ACC112 (cell line): ENCODE results near the gene DNAH10.

Experiments used
- H2AFZ ChIP-seq: fragments of 200-600 bp; sonication (generic); one replicate; pipeline ENCODE4 v1.6.0; 2017; ENCODE audit warnings: antibody characterized with exemption, low read length; ENCODE audit not compliant: unreplicated experiment
- H3K27ac ChIP-seq: fragments of 200-600 bp; sonication (generic); 2 replicates; pipeline ENCODE4 v1.5.1; 2014; ENCODE audit warnings: low read depth, mild to moderate bottlenecking, antibody characterized with exemption, low read length, moderate library complexity
- H3K27me3 ChIP-seq: fragments of 200-600 bp; sonication (generic); 2 replicates; pipeline ENCODE4 v1.6.1; 2014; ENCODE audit warnings: mild to moderate bottlenecking, antibody characterized with exemption, low read length, moderate library complexity, mixed read lengths; ENCODE audit not compliant: insufficient read depth
- H3K36me3 ChIP-seq: fragments of 200-600 bp; sonication (generic); 2 replicates; pipeline ENCODE4 v1.6.1; 2016; ENCODE audit warnings: mild to moderate bottlenecking, antibody characterized with exemption, low read length, moderate library complexity, mixed read lengths; ENCODE audit not compliant: insufficient read depth
- H3K4me1 ChIP-seq: fragments of 200-600 bp; sonication (generic); one replicate; pipeline ENCODE4 v1.6.1; 2016; ENCODE audit warnings: low read length, mixed read lengths; ENCODE audit not compliant: insufficient read depth, unreplicated experiment, control insufficient read depth
- H3K4me3 ChIP-seq: fragments of 200-600 bp; sonication (generic); 2 replicates; pipeline ENCODE4 v1.5.1; 2014; ENCODE audit warnings: mild to moderate bottlenecking, low read depth, low read length
- H3K79me2 ChIP-seq: fragments of 200-600 bp; sonication (generic); one replicate; pipeline ENCODE4 v1.6.0; 2016; ENCODE audit warnings: low read length; ENCODE audit not compliant: control insufficient read depth, unreplicated experiment, insufficient read depth

Gene DNAH10, protein sequence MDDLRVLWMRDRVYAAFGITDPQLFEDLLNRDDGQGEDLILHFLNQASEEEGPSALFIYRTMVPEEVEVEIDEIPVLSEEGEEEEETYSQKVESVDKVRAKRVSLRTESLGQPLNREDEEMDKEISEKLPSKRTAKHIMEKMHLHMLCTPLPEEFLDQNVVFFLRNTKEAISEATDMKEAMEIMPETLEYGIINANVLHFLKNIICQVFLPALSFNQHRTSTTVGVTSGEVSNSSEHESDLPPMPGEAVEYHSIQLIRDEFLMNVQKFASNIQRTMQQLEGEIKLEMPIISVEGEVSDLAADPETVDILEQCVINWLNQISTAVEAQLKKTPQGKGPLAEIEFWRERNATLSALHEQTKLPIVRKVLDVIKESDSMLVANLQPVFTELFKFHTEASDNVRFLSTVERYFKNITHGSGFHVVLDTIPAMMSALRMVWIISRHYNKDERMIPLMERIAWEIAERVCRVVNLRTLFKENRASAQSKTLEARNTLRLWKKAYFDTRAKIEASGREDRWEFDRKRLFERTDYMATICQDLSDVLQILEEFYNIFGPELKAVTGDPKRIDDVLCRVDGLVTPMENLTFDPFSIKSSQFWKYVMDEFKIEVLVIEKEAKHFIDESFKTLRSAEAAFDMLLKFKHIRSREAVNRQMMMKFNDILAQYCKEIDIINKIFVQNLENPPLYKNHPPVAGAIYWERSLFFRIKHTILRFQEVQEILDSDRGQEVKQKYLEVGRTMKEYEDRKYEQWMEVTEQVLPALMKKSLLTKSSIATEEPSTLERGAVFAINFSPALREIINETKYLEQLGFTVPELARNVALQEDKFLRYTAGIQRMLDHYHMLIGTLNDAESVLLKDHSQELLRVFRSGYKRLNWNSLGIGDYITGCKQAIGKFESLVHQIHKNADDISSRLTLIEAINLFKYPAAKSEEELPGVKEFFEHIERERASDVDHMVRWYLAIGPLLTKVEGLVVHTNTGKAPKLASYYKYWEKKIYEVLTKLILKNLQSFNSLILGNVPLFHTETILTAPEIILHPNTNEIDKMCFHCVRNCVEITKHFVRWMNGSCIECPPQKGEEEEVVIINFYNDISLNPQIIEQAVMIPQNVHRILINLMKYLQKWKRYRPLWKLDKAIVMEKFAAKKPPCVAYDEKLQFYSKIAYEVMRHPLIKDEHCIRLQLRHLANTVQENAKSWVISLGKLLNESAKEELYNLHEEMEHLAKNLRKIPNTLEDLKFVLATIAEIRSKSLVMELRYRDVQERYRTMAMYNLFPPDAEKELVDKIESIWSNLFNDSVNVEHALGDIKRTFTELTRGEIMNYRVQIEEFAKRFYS (N-terminal part only)

DNA sequence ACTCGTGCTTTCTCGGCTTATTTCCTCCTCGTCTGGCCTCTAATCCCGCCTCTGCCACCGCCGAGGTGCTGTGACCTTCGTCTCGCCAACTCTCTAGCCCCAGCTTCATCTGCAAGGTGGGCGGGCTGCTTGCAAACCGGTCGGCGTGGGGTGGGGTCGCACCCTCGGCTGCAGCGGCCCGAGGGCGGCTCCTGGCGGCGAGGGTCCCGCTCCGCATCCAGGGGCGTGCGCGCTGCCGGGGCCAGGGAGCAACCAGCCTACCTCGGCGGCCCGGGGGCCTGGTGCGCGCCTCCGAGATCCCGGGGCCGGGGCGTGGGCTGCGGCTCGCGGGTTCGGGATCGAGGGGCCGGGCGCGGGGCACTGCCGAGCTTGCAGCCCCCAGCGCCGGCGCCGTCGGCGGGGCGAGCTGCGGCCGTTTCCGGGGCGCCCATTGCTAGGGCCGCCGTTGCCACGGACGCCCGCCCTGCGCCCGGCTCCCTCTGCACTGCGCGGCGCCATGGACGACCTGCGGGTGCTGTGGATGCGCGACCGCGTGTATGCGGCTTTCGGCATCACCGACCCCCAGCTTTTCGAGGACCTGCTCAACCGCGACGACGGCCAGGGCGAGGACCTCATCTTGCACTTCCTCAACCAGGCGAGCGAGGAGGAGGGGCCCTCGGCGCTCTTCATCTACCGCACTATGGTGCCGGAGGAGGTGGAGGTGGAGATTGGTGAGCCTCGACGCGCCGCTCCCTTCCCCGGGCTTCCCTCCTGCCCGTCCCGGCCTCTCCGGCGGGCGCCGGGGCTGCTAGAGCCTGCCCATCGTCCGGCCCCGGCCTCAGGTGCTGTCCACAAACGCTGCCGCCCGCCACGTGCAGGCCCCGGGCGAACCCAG lies at the start of gene DNAH10:
TSS of gene DNAH10 (plus strand) at position 461 of the 874 bp plus-strand sequence. CDS start at position 497, 36 bp downstream.
- Histone ChIP-seq H2AFZ (peak within 1 kb of the TSS; percentile 22), H3K27ac (no peak within 1 kb of the TSS), H3K4me1 (peaks cover 9% of the 10 kb centered on the region), H3K4me3 (peak within 1 kb of the TSS; percentile 74), H3K36me3 (no peaks in the 10 kb centered on the region), H3K79me2 (no peaks in the 10 kb centered on the region), H3K27me3 (peaks cover 11% of the 10 kb centered on the region)

DNA sequence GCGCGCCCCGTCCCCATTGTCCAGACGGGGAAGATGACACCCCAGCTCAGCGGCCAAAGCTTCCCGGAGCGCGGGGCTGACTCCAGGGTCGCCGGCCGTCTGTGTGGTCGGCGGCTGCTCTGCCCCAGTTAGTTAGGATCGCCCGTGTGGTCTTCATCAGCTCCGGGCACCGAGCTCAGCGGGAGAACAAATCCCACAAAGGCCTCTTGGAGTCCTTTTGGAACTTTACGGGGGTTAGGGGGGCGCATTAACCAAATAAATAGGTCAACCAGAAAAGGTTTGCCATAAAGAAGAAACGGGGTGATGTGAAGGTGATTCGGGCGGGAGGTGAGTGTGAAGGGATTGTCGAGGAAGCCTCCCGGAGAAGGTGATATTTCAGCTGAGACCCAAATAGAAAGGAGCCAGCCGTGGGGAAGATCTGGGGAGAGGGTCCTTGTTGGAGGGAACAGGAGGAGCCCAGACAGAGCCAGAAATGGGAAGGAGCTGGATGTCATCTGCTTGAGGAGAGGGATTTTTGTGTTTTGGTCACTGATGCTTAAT lies 49.3 kb upstream of the DNAH10 start:
- H2AFZ ChIP-seq = peak overlapping the region; percentile 88
- H3K4me3 ChIP-seq = peak overlapping the region; percentile 99
- H3K79me2 ChIP-seq = peaks cover 23% of the 10 kb centered on the region
- H3K27me3 ChIP-seq = no peaks in the 10 kb centered on the region
- H3K4me1 ChIP-seq = peaks cover 16% of the 10 kb centered on the region
- H3K27ac ChIP-seq = no peak overlapping the region
- no peaks in the 10 kb centered on the region for H3K36me3 ChIP-seq

DNA sequence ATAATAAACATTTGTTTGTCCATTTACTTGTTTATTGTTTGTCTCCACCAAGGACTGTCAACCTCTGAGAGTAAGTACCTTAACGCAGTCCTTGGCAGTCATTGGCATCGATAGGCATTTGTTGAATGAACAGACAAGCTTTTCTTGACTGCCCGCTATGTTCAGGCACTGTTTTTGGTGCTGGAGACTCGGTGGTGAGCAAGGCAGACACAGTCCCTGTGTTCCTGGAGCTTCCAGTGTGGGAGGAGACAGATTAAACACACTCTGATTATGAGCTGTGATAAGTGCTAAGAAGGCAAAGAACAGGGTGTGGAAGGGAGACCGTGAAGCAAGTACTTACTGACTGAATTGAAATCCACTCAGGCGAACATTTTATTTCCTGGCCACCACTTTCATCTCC lies 48.7 kb upstream of the DNAH10 start:
- H3K27me3 ChIP-seq = no peaks in the 10 kb centered on the region
- H3K27ac ChIP-seq = no peak overlapping the region
- H3K4me3 ChIP-seq = peak overlapping the region; percentile 99
- no peak overlapping the region for H2AFZ ChIP-seq
- peaks cover 16% of the 10 kb centered on the region for H3K4me1 ChIP-seq
- H3K79me2 ChIP-seq = peaks cover 23% of the 10 kb centered on the region
- H3K36me3 ChIP-seq = no peaks in the 10 kb centered on the region

DNA sequence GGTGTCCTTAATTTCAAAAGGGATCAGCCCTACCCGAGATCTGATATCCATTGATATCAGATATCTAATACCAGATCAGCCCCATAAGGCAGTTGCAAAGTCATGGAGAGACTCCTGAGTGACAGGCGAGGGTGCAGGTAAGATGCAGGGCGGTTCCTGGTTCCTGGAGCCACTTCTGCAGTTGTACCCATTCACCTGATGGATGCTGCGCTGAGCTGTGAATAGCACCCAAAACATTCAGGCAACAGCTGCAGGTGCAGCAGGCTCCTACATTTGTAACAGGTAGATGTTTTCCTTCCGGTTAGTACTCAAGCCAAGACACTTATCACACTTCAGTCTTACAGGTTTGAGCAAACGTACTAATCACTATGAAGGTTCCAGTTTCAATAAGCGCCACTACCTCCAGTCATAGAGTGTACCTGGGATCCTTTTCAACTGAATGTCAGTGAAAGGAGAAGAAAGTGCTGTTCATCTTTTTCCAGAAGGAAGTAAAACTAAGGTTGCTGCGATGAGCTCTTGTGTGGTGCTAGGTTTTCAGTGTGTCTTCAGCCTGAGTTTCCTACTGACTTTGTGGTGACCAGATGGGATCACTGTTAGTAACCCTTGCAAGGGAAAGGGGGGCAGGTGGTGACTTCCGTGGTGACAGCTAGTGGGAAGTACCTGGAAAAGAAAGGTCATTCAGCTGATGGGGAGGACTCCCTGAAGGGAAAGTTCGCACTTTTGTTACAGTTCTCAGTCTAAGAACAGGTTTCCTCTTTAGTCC lies 48.1 kb upstream of the DNAH10 start:
- Histone ChIP-seq H3K79me2 (peaks cover 23% of the 10 kb centered on the region), H3K4me1 (peaks cover 16% of the 10 kb centered on the region), H2AFZ (no peak overlapping the region), H3K27ac (no peak overlapping the region), H3K27me3 (no peaks in the 10 kb centered on the region), H3K4me3 (peak overlapping the region; percentile 99), H3K36me3 (no peaks in the 10 kb centered on the region)

DNA sequence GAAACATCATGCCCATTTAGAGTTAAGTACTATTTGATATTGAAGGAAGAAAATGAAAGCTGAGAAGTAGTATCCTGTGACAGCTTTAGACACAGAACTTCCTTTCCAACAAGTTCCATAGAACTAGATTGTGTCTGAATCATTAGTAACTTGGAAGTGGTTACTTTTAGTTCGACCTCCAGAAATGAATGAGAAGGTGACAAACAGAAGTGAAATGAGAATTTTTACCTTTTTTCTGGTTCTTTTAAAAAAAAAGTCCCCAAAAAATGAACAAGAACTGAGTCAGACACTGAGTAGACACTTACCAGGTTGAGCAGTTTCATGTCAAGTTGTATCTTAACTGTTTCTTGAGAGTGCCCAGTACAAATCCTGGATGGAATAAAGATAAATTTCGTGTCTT lies 46.9 kb upstream of the DNAH10 start:
- Histone ChIP-seq H2AFZ (no peak overlapping the region), H3K27ac (no peak overlapping the region), H3K4me1 (peaks cover 16% of the 10 kb centered on the region), H3K27me3 (no peaks in the 10 kb centered on the region), H3K79me2 (peaks cover 23% of the 10 kb centered on the region), H3K36me3 (no peaks in the 10 kb centered on the region), H3K4me3 (no peak overlapping the region; the same call in 1 of the 2 replicates)

DNA sequence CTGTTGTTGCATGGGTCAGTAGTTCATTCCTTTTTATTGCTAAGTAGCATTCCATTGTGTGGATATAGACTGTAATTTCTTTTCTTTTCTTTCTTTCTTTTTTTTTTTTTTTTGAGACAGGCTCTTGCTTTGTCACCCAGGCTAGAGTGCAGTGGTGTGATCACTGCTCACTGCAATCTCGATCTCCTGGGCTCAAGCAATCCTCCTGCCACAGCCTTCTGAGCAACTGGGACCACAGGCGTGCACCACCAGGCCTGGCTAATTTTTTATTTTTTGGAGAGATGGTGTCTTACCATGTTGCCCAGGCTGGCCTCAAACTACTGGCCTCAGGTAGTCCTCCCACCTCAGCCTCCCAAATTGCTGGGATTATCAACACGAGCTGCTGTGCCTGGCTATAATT lies 44.8 kb upstream of the DNAH10 start:
- Histone ChIP-seq H3K4me1 (peaks cover 16% of the 10 kb centered on the region), H3K27me3 (no peaks in the 10 kb centered on the region), H3K36me3 (no peaks in the 10 kb centered on the region), H2AFZ (no peak overlapping the region), H3K79me2 (peaks cover 23% of the 10 kb centered on the region), H3K27ac (no peak overlapping the region), H3K4me3 (no peak overlapping the region)

DNA sequence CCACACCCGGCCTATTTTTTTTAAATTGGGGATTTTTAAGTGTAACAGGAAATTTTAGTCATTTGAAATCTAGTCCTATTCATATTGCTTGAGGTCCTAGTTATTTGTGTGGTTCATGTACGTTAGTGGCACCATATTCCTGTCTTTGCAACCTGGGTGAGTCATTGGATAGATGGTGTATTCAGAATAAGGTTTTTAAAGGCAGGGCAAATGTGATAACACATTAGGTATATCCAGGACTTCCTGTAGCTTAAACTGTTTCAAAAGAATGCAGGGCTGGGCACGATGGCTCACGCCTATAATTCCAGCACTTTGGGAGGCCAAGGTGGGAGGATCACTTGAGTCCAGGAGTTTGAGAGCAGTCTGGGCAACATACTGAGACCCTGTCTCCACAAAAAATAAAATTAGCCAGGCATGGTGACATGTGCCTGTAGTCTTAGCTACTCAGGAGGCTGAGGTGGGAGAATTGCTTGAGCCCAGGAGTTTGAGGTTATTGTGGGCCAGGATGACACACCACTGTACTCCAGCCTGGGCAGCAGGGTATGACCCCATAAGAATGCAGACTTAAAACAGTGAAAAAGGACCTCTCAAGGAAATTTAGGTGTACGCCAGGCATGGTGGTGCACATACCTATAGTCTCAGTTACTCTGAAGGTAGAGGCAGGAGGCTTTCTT lies 41.8 kb upstream of the DNAH10 start:
- Histone ChIP-seq H3K36me3 (0 out of 2 replicates have a peak, but pooled peaks cover 2% of the 10 kb centered on the region), H3K4me3 (no peak overlapping the region), H3K4me1 (peaks cover 3% of the 10 kb centered on the region), H3K79me2 (no peaks in the 10 kb centered on the region), H3K27ac (no peak overlapping the region), H2AFZ (no peak overlapping the region), H3K27me3 (no peaks in the 10 kb centered on the region)

- H3K36me3 ChIP-seq = 0 out of 2 replicates have a peak, but pooled peaks cover 7% of the 10 kb centered on the region
- no peak overlapping the region for H3K27ac ChIP-seq
- H3K79me2 ChIP-seq = no peaks in the 10 kb centered on the region
- no peak overlapping the region for H3K4me3 ChIP-seq
- H3K27me3 ChIP-seq = no peaks in the 10 kb centered on the region
- no peaks in the 10 kb centered on the region for H3K4me1 ChIP-seq
- H2AFZ ChIP-seq = no peak overlapping the region
These were observed 40.9 kb upstream of the DNAH10 start for GRCh38 chr12:123721245-123721644.
